PC-9 (cell line): ENCODE results near the gene STAG1.

ENCODE experiments used
- EZH2 ChIP-seq: fragments of 200-600 bp; sonication (generic); IDR thresholded peaks from 2 replicates; pipeline ENCODE4 v1.8.0; 2017; ENCODE audit warnings: antibody characterized with exemption, low read depth
- TF ChIP-seq, protein P1 (sequence below): fragments of 200-600 bp; sonication (generic); conservative IDR thresholded peaks from 2 replicates; pipeline ENCODE4 v1.6.1; 2017; ENCODE audit warnings: mixed run types, antibody characterized with exemption, mild to moderate bottlenecking, moderate library complexity

DNA sequence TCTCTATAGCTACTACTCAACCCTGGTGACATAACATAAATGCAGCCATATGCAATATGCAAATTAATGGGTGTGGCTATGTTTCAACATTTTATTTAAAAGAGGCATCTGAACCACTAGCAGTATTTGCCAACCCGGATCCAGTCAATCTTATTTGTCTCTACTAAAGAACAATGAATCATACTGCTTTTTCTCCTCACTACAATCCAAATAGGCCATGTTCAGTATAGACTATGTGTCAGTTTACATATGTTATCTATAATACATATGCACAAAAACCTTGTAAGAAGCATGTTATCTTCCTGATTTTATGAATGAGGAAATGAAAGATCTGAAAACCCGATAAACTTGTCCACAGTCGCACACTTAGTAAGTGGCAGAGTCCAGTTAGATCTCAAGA lies 125.7 kb downstream of the STAG1 start:
- TF ChIP-seq, protein P1, sequence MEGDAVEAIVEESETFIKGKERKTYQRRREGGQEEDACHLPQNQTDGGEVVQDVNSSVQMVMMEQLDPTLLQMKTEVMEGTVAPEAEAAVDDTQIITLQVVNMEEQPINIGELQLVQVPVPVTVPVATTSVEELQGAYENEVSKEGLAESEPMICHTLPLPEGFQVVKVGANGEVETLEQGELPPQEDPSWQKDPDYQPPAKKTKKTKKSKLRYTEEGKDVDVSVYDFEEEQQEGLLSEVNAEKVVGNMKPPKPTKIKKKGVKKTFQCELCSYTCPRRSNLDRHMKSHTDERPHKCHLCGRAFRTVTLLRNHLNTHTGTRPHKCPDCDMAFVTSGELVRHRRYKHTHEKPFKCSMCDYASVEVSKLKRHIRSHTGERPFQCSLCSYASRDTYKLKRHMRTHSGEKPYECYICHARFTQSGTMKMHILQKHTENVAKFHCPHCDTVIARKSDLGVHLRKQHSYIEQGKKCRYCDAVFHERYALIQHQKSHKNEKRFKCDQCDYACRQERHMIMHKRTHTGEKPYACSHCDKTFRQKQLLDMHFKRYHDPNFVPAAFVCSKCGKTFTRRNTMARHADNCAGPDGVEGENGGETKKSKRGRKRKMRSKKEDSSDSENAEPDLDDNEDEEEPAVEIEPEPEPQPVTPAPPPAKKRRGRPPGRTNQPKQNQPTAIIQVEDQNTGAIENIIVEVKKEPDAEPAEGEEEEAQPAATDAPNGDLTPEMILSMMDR, result no peak
- no peak for TF ChIP-seq EZH2
